DOHH2 (cell line): ENCODE data around the gene UMPS.

ENCODE experiments used
- H3F3A ChIP-seq: fragments of 200-600 bp; sonication (generic), shearing (Covaris generic); 2 replicates; pipeline ENCODE4 v1.6.0; 2016; ENCODE audit warnings: antibody characterized with exemption, mild to moderate bottlenecking; ENCODE audit not compliant: control insufficient read depth, insufficient read depth
- H3K27ac ChIP-seq: fragments of 200-600 bp; sonication (generic); 2 replicates; pipeline ENCODE4 v1.5.1; 2014; ENCODE audit warnings: low read depth, mild to moderate bottlenecking, low read length, moderate library complexity
- H3K27me3 ChIP-seq: fragments of 200-600 bp; sonication (generic); 2 replicates; pipeline ENCODE4 v1.6.1; 2014; ENCODE audit warnings: mild to moderate bottlenecking, low read length, mixed read lengths; ENCODE audit not compliant: control insufficient read depth
- H3K36me3 ChIP-seq: fragments of 200-600 bp; sonication (generic); 2 replicates; pipeline ENCODE4 v1.6.1; 2014; ENCODE audit warnings: mild to moderate bottlenecking, low read length, moderate library complexity, mixed read lengths; ENCODE audit not compliant: control insufficient read depth
- H3K4me1 ChIP-seq: fragments of 200-600 bp; sonication (generic); 2 replicates; pipeline ENCODE4 v1.6.1; 2014; ENCODE audit warnings: mild to moderate bottlenecking, low read length, mixed read lengths; ENCODE audit not compliant: control insufficient read depth
- H3K4me2 ChIP-seq: fragments of 200-600 bp; sonication (generic); 2 replicates; pipeline ENCODE4 v1.6.0; 2014; ENCODE audit warnings: mild to moderate bottlenecking, low read length, moderate library complexity
- H3K4me3 ChIP-seq: fragments of 200-600 bp; sonication (generic); 2 replicates; pipeline ENCODE4 v1.5.1; 2014; ENCODE audit warnings: mild to moderate bottlenecking, low read length, mixed read lengths
- H3K79me2 ChIP-seq: fragments of 200-600 bp; sonication (generic); 2 replicates; pipeline ENCODE4 v1.6.1; 2014; ENCODE audit warnings: mild to moderate bottlenecking, low read length, mixed read lengths; ENCODE audit not compliant: control insufficient read depth
- H3K9me2 ChIP-seq: fragments of 200-600 bp; sonication (generic); replicated peaks from 2 replicates; pipeline ENCODE4 v1.6.1; 2014; ENCODE audit warnings: mild to moderate bottlenecking, low read length, mixed read lengths; ENCODE audit not compliant: control insufficient read depth
- H3K9me3 ChIP-seq: fragments of 200-600 bp; sonication (generic); 2 replicates; pipeline ENCODE4 v1.6.1; 2014; ENCODE audit warnings: antibody characterized with exemption, low read length, mixed read lengths; ENCODE audit not compliant: control insufficient read depth, insufficient read depth
- H4K20me1 ChIP-seq: fragments of 200-600 bp; sonication (generic); 2 replicates; pipeline ENCODE4 v1.6.0; 2014; ENCODE audit warnings: low read depth, mild to moderate bottlenecking, antibody characterized with exemption, low read length, moderate library complexity; ENCODE audit not compliant: control insufficient read depth, insufficient read depth
- EZH2phosphoT487 ChIP-seq: fragments of 200-600 bp; sonication (generic); IDR thresholded peaks from 2 replicates; pipeline ENCODE4 v1.6.1; 2017; ENCODE audit warnings: borderline replicate concordance, mild to moderate bottlenecking, antibody characterized with exemption, low read length, moderate library complexity, mixed read lengths
- TF ChIP-seq, protein P1 (sequence below): fragments of 200-600 bp; sonication (generic); IDR thresholded peaks from one replicate; pipeline ENCODE4 v1.5.1; 2014; ENCODE audit warnings: antibody characterized with exemption, mild to moderate bottlenecking, low read depth, low read length; ENCODE audit not compliant: poor library complexity, severe bottlenecking

The UMPS gene

DNA sequence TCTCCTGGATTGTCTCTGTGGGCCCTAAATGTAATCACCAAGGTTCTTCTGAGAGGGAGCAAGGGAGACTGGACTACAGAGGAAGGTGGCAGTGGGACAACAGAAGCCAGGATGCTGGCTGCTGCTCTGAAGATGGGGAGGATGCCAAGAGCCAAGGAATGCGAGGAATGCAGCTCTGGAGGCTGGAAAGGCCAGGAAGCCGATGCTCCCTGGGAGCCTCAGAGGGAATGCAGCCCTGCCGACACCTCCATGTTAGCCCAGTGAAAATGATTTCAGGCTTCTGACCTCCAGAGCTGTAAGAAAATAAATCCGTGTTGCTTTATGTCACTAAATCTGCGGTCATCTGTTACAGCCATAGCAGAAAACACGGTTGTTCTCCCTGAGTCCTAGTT, 44.1 kb downstream of the UMPS start:
- no peaks in the 10 kb centered on the region for H3K9me2 ChIP-seq
- no peaks in the 10 kb centered on the region for H3K79me2 ChIP-seq
- H3K27ac ChIP-seq = no peak overlapping the region
- H3K27me3 ChIP-seq = peaks cover 20% of the 10 kb centered on the region
- no peaks in the 10 kb centered on the region for H3K36me3 ChIP-seq
- H3K4me1 ChIP-seq = no peaks in the 10 kb centered on the region
- TF ChIP-seq EZH2phosphoT487 = no peak
- TF ChIP-seq, protein P1, sequence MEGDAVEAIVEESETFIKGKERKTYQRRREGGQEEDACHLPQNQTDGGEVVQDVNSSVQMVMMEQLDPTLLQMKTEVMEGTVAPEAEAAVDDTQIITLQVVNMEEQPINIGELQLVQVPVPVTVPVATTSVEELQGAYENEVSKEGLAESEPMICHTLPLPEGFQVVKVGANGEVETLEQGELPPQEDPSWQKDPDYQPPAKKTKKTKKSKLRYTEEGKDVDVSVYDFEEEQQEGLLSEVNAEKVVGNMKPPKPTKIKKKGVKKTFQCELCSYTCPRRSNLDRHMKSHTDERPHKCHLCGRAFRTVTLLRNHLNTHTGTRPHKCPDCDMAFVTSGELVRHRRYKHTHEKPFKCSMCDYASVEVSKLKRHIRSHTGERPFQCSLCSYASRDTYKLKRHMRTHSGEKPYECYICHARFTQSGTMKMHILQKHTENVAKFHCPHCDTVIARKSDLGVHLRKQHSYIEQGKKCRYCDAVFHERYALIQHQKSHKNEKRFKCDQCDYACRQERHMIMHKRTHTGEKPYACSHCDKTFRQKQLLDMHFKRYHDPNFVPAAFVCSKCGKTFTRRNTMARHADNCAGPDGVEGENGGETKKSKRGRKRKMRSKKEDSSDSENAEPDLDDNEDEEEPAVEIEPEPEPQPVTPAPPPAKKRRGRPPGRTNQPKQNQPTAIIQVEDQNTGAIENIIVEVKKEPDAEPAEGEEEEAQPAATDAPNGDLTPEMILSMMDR = no peak
- no peaks in the 10 kb centered on the region for H4K20me1 ChIP-seq
- no peak overlapping the region for H3K4me2 ChIP-seq
- no peaks in the 10 kb centered on the region for H3F3A ChIP-seq
- no peaks in the 10 kb centered on the region for H3K9me3 ChIP-seq
- no peak overlapping the region for H3K4me3 ChIP-seq

DNA sequence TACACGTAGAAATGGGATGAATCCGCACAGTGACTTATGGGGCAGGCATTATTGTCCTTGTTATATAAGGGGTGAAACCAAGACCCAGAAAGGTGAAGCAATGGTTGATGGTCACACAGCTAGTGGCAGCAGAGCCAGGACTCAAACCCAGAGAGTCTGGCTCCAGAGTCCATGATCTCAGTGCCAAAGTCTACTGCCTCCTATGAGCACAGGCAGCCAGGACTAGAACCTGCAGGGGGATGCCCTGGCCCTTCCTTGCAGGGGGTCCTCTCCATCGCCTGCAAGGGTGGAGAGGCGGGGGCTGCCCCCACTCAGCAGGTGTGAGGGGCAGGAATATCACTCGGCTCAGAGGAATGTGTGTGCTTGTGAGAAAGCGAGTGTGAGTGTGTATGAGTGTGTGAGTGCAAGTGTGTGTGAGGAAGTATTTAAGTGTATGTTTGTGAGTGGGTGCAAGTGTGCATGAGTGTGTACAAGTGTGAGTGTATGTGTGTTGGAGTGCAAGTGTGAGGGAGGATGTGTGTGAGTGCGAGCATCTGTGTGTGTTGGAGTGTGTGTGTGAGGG, 44.7 kb downstream of the UMPS start:
- Histone ChIP-seq H3K36me3 (no peaks in the 10 kb centered on the region), H3K79me2 (no peaks in the 10 kb centered on the region), H3K9me3 (no peaks in the 10 kb centered on the region), H3K4me1 (no peaks in the 10 kb centered on the region), H3K27me3 (peaks cover 17% of the 10 kb centered on the region), H3K9me2 (no peaks in the 10 kb centered on the region), H3K4me2 (no peak overlapping the region), H3K4me3 (no peak overlapping the region), H3F3A (no peaks in the 10 kb centered on the region), H4K20me1 (no peaks in the 10 kb centered on the region), H3K27ac (no peak overlapping the region)
- TF ChIP-seq, protein P1 = no peak
- TF ChIP-seq EZH2phosphoT487 = no peak

DNA sequence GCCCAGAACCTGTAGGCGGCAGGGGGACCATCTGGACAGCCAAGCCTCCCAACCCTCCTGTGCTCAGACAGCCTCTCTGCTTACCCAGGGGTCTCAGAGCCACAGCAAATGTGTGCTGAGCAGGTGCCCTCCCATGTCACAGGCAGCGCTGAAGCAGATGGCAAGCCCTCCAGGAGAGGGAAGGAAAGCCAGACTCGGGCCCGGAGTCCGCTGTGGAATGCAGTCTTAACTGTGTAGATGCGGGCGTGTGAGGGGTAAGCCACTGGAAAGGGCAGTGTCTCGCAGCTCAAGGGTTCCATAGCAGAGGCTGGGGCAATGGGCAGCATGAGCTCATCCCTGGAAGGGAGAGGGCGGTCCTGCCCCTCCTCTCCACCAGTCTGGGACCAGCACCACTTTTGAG, 45.6 kb downstream of the UMPS start:
- Histone ChIP-seq H3K79me2 (no peaks in the 10 kb centered on the region), H4K20me1 (no peaks in the 10 kb centered on the region), H3K4me1 (peaks cover 6% of the 10 kb centered on the region), H3K9me3 (no peaks in the 10 kb centered on the region), H3K4me3 (no peak overlapping the region), H3F3A (no peaks in the 10 kb centered on the region), H3K9me2 (no peaks in the 10 kb centered on the region), H3K36me3 (no peaks in the 10 kb centered on the region), H3K4me2 (no peak overlapping the region), H3K27ac (no peak overlapping the region), H3K27me3 (peaks cover 17% of the 10 kb centered on the region)
- no peak for TF ChIP-seq EZH2phosphoT487
- TF ChIP-seq, protein P1 = no peak

GRCh38 chr3:124776856-124777255, 46.6 kb downstream of the UMPS start:
- peaks cover 7% of the 10 kb centered on the region for H3K4me1 ChIP-seq
- no peak overlapping the region for H3K4me3 ChIP-seq
- H4K20me1 ChIP-seq = no peaks in the 10 kb centered on the region
- H3K9me3 ChIP-seq = no peaks in the 10 kb centered on the region
- no peaks in the 10 kb centered on the region for H3F3A ChIP-seq
- no peaks in the 10 kb centered on the region for H3K9me2 ChIP-seq
- TF ChIP-seq, protein P1 = no peak
- no peak for TF ChIP-seq EZH2phosphoT487
- peaks cover 16% of the 10 kb centered on the region for H3K27me3 ChIP-seq
- H3K36me3 ChIP-seq = no peaks in the 10 kb centered on the region
- no peak overlapping the region for H3K4me2 ChIP-seq
- H3K79me2 ChIP-seq = no peaks in the 10 kb centered on the region
- H3K27ac ChIP-seq = no peak overlapping the region
